ENCODE data around the gene PTPN3.

GRCh38 chr9:109449036-109449798 lies 48.9 kb downstream of the PTPN3 start:
- TF ChIP-seq ZFP30 (CRISPR knock-in tag; IDR thresholded peaks at IDR 0.05) (no peak), GLIS3 (CRISPR knock-in tag; IDR thresholded peaks at IDR 0.05) (no peak), CREB5 (CRISPR knock-in tag; IDR thresholded peaks at IDR 0.05; ENCODE audit: low read depth) (no peak), TOX (CRISPR knock-in tag; IDR thresholded peaks at IDR 0.05; ENCODE audit: borderline replicate concordance) (no peak), RARB (CRISPR knock-in tag; IDR thresholded peaks at IDR 0.05) (no peak), PATZ1 (CRISPR knock-in tag; IDR thresholded peaks at IDR 0.05; ENCODE audit: borderline replicate concordance) (no peak), ISL1 (CRISPR knock-in tag; IDR thresholded peaks at IDR 0.05) (no peak), SNAI2 (CRISPR knock-in tag; IDR thresholded peaks at IDR 0.05) (no peak), OSR1 (CRISPR knock-in tag; IDR thresholded peaks at IDR 0.05) (no peak), TSHZ2 (CRISPR knock-in tag; IDR thresholded peaks at IDR 0.05) (no peak), ZC3H10 (CRISPR knock-in tag; IDR thresholded peaks at IDR 0.05) (no peak), ESRRG (CRISPR knock-in tag; IDR thresholded peaks at IDR 0.05) (no peak), TCF4 (CRISPR knock-in tag; IDR thresholded peaks at IDR 0.05; ENCODE audit: borderline replicate concordance) (no peak)
